ENCODE data around the gene RNF146. TPM values are rescaled to one million over a fixed set of nuclear protein-coding genes. Genes with fewer than 3 reads are reported as not detected.
A peak's percentile ranks its signal among the peaks of the same experiment; 100 is the strongest.

Gene RNF146
- total and polyA plus RNA-seq, 10 of the 15 experiments (the other 5 are each of a cell fraction or from before 2014, with no cell fraction given), result 9.3 to 33.0 (median 17.8) TPM

DNA sequence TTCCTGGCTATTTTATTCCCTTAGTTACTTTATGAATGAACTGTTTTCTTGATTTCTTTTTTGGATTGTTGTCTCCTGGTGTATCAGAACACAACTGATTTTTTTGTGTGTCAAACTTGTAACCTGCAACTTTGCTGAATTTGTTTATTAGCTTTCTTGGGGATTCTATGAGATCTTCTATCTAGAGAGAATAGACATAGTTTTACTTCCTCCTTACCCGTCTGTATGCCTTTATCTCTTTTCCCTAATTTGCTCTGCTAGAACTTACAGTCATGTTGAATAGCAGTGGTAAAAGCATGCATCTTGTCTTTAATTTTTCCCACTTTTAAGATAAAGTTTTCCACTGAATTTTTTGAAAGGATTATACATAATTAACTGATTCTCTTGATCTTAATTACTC lies 13.2 kb downstream of the RNF146 start:
- H3K4me1 ChIP-seq (ENCODE audit: control insufficient read depth, insufficient read depth, low read length), result no peaks in the 10 kb centered on the region
- intact Hi-C loops (cut with micrococcal nuclease; ENCODE audit: unreplicated experiment) (no loop called here), in situ Hi-C loops (cut with MboI) (loop anchor here (25.0 kb wide), 1 partner anchor 1493 kb away; the partner anchor contains the start of gene NCOA7)
- ChIA-PET CTCF (interaction anchor here (1.1 to 1.3 kb wide), 4 partner anchors 11 to 63 kb away, joined by 3 to 5 read pairs (median 4); partner anchors contain the start of gene RNF146), POLR2A (no interaction called here), SMC1A (ENCODE audit: uncharacterized antibody, unreplicated experiment) (interaction anchor here (0.6 to 2.0 kb wide), 8 partner anchors 8 to 73 kb away, joined by 3 to 6 read pairs (median 3); partner anchors contain the start of gene RNF146), RAD21 (ENCODE audit: unreplicated experiment) (interaction anchor here (1.0 to 1.1 kb wide), 2 partner anchors 10 to 14 kb away, joined by 3 read pairs; partner anchors contain the start of gene RNF146)
- no peaks in the 10 kb centered on the region for H3K9me3 ChIP-seq (replicated peaks; ENCODE audit: control insufficient read depth, insufficient read depth, low read length)
- H3K27ac ChIP-seq (ENCODE audit: control insufficient read depth, insufficient read depth), result no peak overlapping the region
- H3K4me3 ChIP-seq, result no peak overlapping the region
- H2AFZ ChIP-seq (ENCODE audit: control insufficient read depth, low read depth, low read length), result no peak overlapping the region
- TF ChIP-seq PAX8 (IDR thresholded peaks at IDR 0.05) (no peak), FOXM1 (IDR thresholded peaks at IDR 0.05; ENCODE audit: low read depth, low read length) (no peak), MTA3 (IDR thresholded peaks at IDR 0.05; ENCODE audit: borderline replicate concordance, low read length) (no peak), CHD4 (IDR thresholded peaks at IDR 0.05) (no peak), EZH2 (IDR thresholded peaks at IDR 0.05; ENCODE audit: borderline replicate concordance, control insufficient read depth, low read depth, low read length) (no peak), IRF4 (IDR thresholded peaks at IDR 0.05; ENCODE audit: low read depth, low read length) (no peak), PML (IDR thresholded peaks at IDR 0.05; ENCODE audit: low read length) (no peak), FOXK2 (IDR thresholded peaks at IDR 0.05) (no peak), BHLHE40 (IDR thresholded peaks at IDR 0.05; ENCODE audit: borderline replicate concordance in 1 of 2, low read depth in 2 of 2, low read length in 1 of 2) (no peak), SIN3A (IDR thresholded peaks at IDR 0.05; ENCODE audit: low read depth, low read length) (no peak), DPF2 (IDR thresholded peaks at IDR 0.05) (no peak), ESRRA (IDR thresholded peaks at IDR 0.05; ENCODE audit: low read length) (no peak), HDAC2 (IDR thresholded peaks at IDR 0.05) (no peak), BRCA1 (IDR thresholded peaks at IDR 0.05; ENCODE audit: low read depth, low read length) (no peak), SPI1 (IDR thresholded peaks at IDR 0.05; ENCODE audit: borderline replicate concordance, insufficient read depth, low read depth, low read length) (no peak), HCFC1 (IDR thresholded peaks at IDR 0.05; ENCODE audit: low read length) (no peak)
- TF ChIP-seq, protein P1, sequence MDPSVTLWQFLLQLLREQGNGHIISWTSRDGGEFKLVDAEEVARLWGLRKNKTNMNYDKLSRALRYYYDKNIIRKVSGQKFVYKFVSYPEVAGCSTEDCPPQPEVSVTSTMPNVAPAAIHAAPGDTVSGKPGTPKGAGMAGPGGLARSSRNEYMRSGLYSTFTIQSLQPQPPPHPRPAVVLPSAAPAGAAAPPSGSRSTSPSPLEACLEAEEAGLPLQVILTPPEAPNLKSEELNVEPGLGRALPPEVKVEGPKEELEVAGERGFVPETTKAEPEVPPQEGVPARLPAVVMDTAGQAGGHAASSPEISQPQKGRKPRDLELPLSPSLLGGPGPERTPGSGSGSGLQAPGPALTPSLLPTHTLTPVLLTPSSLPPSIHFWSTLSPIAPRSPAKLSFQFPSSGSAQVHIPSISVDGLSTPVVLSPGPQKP (IDR thresholded peaks at IDR 0.05; ENCODE audit: low read depth, low read length), result no peak
- TF ChIP-seq, protein P2, sequence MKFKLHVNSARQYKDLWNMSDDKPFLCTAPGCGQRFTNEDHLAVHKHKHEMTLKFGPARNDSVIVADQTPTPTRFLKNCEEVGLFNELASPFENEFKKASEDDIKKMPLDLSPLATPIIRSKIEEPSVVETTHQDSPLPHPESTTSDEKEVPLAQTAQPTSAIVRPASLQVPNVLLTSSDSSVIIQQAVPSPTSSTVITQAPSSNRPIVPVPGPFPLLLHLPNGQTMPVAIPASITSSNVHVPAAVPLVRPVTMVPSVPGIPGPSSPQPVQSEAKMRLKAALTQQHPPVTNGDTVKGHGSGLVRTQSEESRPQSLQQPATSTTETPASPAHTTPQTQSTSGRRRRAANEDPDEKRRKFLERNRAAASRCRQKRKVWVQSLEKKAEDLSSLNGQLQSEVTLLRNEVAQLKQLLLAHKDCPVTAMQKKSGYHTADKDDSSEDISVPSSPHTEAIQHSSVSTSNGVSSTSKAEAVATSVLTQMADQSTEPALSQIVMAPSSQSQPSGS (IDR thresholded peaks at IDR 0.05; ENCODE audit: low read length), result no peak
- TF ChIP-seq, protein P3, sequence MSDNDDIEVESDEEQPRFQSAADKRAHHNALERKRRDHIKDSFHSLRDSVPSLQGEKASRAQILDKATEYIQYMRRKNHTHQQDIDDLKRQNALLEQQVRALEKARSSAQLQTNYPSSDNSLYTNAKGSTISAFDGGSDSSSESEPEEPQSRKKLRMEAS (IDR thresholded peaks at IDR 0.05; ENCODE audit: low read depth, low read length), result no peak
- TF ChIP-seq, protein P4, sequence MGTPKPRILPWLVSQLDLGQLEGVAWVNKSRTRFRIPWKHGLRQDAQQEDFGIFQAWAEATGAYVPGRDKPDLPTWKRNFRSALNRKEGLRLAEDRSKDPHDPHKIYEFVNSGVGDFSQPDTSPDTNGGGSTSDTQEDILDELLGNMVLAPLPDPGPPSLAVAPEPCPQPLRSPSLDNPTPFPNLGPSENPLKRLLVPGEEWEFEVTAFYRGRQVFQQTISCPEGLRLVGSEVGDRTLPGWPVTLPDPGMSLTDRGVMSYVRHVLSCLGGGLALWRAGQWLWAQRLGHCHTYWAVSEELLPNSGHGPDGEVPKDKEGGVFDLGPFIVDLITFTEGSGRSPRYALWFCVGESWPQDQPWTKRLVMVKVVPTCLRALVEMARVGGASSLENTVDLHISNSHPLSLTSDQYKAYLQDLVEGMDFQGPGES (IDR thresholded peaks at IDR 0.05), result no peak
- DNase-seq (ENCODE audit: low read depth, low spot score), result no peak
- no peaks in the 10 kb centered on the region for H4K20me1 ChIP-seq (ENCODE audit: control insufficient read depth, insufficient read depth)
- H3K4me2 ChIP-seq (ENCODE audit: control insufficient read depth, insufficient read depth), result no peak overlapping the region
- no peak for FAIRE-seq
- H3K36me3 ChIP-seq (ENCODE audit: control insufficient read depth in 2 of 2, insufficient read depth in 2 of 2, low read length in 1 of 2), result no peaks in the 10 kb centered on the region; a peak in 1 of 4 replicates
- no TSS peak for BruUV-seq (replicated peaks)
- ATAC-seq, result 0 out of 3 replicates have a peak, but pooled peaks have one; percentile 14
- H3K9ac ChIP-seq (ENCODE audit: control insufficient read depth, insufficient read depth, low read length), result no peak overlapping the region
- 27% methylated on average over 1 of the region's 1 CpG for WGBS (ENCODE audit: insufficient coverage, insufficient replicate concordance, low lambda C conversion rate, missing lambda C conversion rate)
- H3K27me3 ChIP-seq (replicated peaks in 1 of 2; ENCODE audit: control insufficient read depth in 2 of 2, insufficient read depth in 2 of 2, low read length in 1 of 2), result no peaks in the 10 kb centered on the region
- H3K79me2 ChIP-seq (ENCODE audit: control insufficient read depth, insufficient read depth, low read length), result no peaks in the 10 kb centered on the region
